OCI-LY7 (cell line): ENCODE measurements around the gene DHRS7B. TPM values are rescaled to one million over a fixed set of nuclear protein-coding genes. Genes with fewer than 3 reads are reported as not detected.

Source experiments
- BruUV-seq: library from RNA; stranded (reverse); fragments of 400-500 nt; replicated peaks from 2 replicates; lab custom pipeline; 2021; lab: Mats Ljungman, UMichigan
- CTCF ChIA-PET: fragments of 300-600 bp; sonication (Branson Sonifier 250); formaldehyde crosslinking; loops from one replicate; lab custom pipeline; 2022; ENCODE audit warnings: antibody characterized with exemption; ENCODE audit not compliant: unreplicated experiment; lab: Charles Lee
- POLR2A ChIA-PET: fragments of 300-600 bp; sonication (Branson Sonifier 250); formaldehyde crosslinking; loops from one replicate; lab custom pipeline; 2022; ENCODE audit warnings: antibody characterized with exemption; lab: Charles Lee
- DNase-seq: peaks from one replicate; pipeline ENCODE4 v3.0.0-alpha.2; 2015; ENCODE audit warnings: low spot score
- H2AFZ ChIP-seq: fragments of 200-600 bp; sonication (generic), shearing (Covaris generic); 2 replicates; pipeline ENCODE4 v1.6.1; 2014; ENCODE audit warnings: mild to moderate bottlenecking, antibody characterized with exemption, low read length, moderate library complexity
- H3K27ac ChIP-seq: fragments of 200-600 bp; sonication (generic); 2 replicates; pipeline ENCODE4 v1.5.1; 2014; ENCODE audit warnings: mixed run types, low read depth, mild to moderate bottlenecking, moderate library complexity, low read length, inconsistent platforms; ENCODE audit not compliant: poor library complexity, severe bottlenecking
- H3K36me3 ChIP-seq: fragments of 200-600 bp; sonication (generic); 2 replicates; pipeline ENCODE4 v1.6.1; 2014; ENCODE audit warnings: mild to moderate bottlenecking, antibody characterized with exemption, low read length, moderate library complexity, mixed read lengths; ENCODE audit not compliant: insufficient read depth
- H3K4me1 ChIP-seq: fragments of 200-600 bp; sonication (generic); 2 replicates; pipeline ENCODE4 v1.5.1; 2014; ENCODE audit warnings: mild to moderate bottlenecking, low read length; ENCODE audit not compliant: insufficient read depth, poor library complexity, severe bottlenecking
- H3K4me2 ChIP-seq: fragments of 200-600 bp; sonication (generic); 2 replicates; pipeline ENCODE4 v1.6.1; 2014; ENCODE audit warnings: mild to moderate bottlenecking, low read length
- H3K4me3 ChIP-seq: fragments of 200-600 bp; sonication (generic); 2 replicates; pipeline ENCODE4 v1.5.1; 2014; ENCODE audit warnings: mild to moderate bottlenecking, low read depth, low read length; ENCODE audit not compliant: poor library complexity, severe bottlenecking
- H3K79me2 ChIP-seq: fragments of 200-600 bp; sonication (generic); 2 replicates; pipeline ENCODE4 v1.6.1; 2016; ENCODE audit warnings: low read depth, mild to moderate bottlenecking, low read length, moderate library complexity, mixed read lengths; ENCODE audit not compliant: insufficient read depth
- H3K9me2 ChIP-seq: fragments of 200-600 bp; sonication (generic); 2 replicates; pipeline ENCODE4 v1.6.1; 2016; ENCODE audit warnings: mild to moderate bottlenecking, low read length, mixed read lengths; ENCODE audit not compliant: insufficient read depth
- H3K9me3 ChIP-seq: fragments of 200-600 bp; sonication (generic); 2 replicates; pipeline ENCODE4 v1.6.1; 2014; ENCODE audit warnings: mild to moderate bottlenecking, mixed run types, low read length, mixed read lengths
- H4K20me1 ChIP-seq: fragments of 200-600 bp; sonication (generic); 2 replicates; pipeline ENCODE4 v1.6.1; 2014; ENCODE audit warnings: mild to moderate bottlenecking, antibody characterized with exemption, low read length, moderate library complexity, mixed read lengths; ENCODE audit not compliant: insufficient read depth
- EZH2phosphoT487 ChIP-seq: fragments of 200-600 bp; sonication (generic); IDR thresholded peaks from 2 replicates; pipeline ENCODE4 v1.6.1; 2018; ENCODE audit warnings: low read depth, borderline replicate concordance, mild to moderate bottlenecking, mixed run types, antibody characterized with exemption, low read length, moderate library complexity, mixed read lengths
- intact Hi-C: fragments of 100-400 bp; cut with micrococcal nuclease; formaldehyde crosslinking; loops from one replicate; pipeline ENCODE4 v1.10.0; 2022; ENCODE audit not compliant: unreplicated experiment
- total RNA-seq, 2 experiments: library from RNA; depleted of rRNA in 1 of 2; stranded (reverse); fragments of >200 nt in 1 of 2; shearing (Covaris generic) in 1 of 2; gene quantifications; 2 replicates each; pipeline ENCODE4 v1.2.3, GENCODE V29; 2014 to 2022
- TF ChIP-seq, protein P1 (sequence below): fragments of 200-600 bp; sonication (generic); conservative IDR thresholded peaks from 2 replicates; pipeline ENCODE4 v1.5.1; 2014; ENCODE audit warnings: mild to moderate bottlenecking, antibody characterized with exemption, low read length, moderate library complexity, mixed read lengths

DHRS7B gene
- total RNA-seq, 2 experiments from 2014 or later, result 16.0 to 16.5 TPM

DNA sequence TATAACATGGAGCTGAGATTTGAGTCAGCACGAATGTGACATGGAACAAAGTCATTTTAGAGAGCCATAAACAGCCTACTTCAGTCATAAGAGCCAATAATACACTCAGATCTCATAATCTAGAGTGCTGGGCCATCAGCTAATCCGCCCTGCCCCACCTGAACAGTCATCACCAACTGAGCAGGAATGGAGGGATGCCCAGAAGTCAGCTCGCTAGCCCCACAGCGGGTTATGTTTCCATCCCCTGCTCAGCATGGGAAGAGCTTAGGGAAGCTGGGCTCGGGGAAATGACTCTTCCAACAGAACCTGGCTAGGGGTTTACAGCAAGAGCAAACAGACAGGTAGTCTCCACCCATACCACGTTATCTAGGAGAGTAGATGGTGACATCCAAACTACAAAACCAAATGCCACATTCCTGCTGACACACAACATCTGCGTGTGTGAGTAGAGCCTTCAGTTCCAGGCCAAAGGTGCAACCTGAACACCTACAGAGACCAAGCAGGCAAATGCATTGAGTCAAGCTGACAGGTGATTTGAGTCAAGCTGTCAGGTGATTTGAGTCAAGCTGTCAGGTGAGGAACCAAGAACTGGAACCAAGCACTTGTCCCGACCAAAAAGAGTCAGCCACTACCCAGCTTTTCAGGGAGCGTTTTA is 85.2 kb downstream of the DHRS7B start:
- intact Hi-C loops, result loop anchor here (2.0 kb wide), 1 partner anchor 75 kb away; no protein-coding TSS in a partner anchor
- CTCF ChIA-PET, result interaction anchor here (0.7 kb wide), 1 partner anchor 92 kb away, joined by 3 read pairs; no protein-coding TSS in a partner anchor
- Histone ChIP-seq H3K4me1 (peaks cover 27% of the 10 kb centered on the region), H3K4me2 (peak overlapping the region; percentile 95), H3K9me2 (no peaks in the 10 kb centered on the region), H3K4me3 (peak overlapping the region; percentile 97), H3K79me2 (peaks cover 78% of the 10 kb centered on the region), H3K36me3 (peaks cover 51% of the 10 kb centered on the region), H3K9me3 (no peaks in the 10 kb centered on the region), H3K27ac (no peak overlapping the region), H4K20me1 (peaks cover 33% of the 10 kb centered on the region), H2AFZ (no peak overlapping the region)
- no TSS peak for BruUV-seq
- DNase-seq, result no peak
- TF ChIP-seq, protein P1, sequence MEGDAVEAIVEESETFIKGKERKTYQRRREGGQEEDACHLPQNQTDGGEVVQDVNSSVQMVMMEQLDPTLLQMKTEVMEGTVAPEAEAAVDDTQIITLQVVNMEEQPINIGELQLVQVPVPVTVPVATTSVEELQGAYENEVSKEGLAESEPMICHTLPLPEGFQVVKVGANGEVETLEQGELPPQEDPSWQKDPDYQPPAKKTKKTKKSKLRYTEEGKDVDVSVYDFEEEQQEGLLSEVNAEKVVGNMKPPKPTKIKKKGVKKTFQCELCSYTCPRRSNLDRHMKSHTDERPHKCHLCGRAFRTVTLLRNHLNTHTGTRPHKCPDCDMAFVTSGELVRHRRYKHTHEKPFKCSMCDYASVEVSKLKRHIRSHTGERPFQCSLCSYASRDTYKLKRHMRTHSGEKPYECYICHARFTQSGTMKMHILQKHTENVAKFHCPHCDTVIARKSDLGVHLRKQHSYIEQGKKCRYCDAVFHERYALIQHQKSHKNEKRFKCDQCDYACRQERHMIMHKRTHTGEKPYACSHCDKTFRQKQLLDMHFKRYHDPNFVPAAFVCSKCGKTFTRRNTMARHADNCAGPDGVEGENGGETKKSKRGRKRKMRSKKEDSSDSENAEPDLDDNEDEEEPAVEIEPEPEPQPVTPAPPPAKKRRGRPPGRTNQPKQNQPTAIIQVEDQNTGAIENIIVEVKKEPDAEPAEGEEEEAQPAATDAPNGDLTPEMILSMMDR, result no peak
- TF ChIP-seq EZH2phosphoT487, result no peak
- POLR2A ChIA-PET, result interaction anchor here (0.6 to 1.3 kb wide), 5 partner anchors 11 to 479 kb away, joined by 3 to 4 read pairs (median 4); no protein-coding TSS in a partner anchor

GRCh38 chr17:21212826-21213637 is 86.3 kb downstream of the DHRS7B start:
- Histone ChIP-seq H3K4me2 (peak overlapping the region; percentile 95), H3K9me3 (no peaks in the 10 kb centered on the region), H3K36me3 (peaks cover 51% of the 10 kb centered on the region), H4K20me1 (peaks cover 32% of the 10 kb centered on the region), H3K4me3 (peak overlapping the region; percentile 97), H3K27ac (peak overlapping the region; percentile 60), H3K9me2 (no peaks in the 10 kb centered on the region), H2AFZ (no peak overlapping the region), H3K4me1 (peaks cover 27% of the 10 kb centered on the region), H3K79me2 (peaks cover 68% of the 10 kb centered on the region)
- intact Hi-C loops, result loop anchor here (2.0 kb wide), 1 partner anchor 74 kb away; no protein-coding TSS in a partner anchor
- CTCF ChIA-PET, result interaction anchor here (0.6 to 1.3 kb wide), 2 partner anchors 93 to 96 kb away, joined by 3 to 4 read pairs; no protein-coding TSS in a partner anchor
- BruUV-seq, result TSS peak; percentile 67
- no peak for DNase-seq
- no peak for TF ChIP-seq EZH2phosphoT487
- TF ChIP-seq, protein P1, result no peak
- POLR2A ChIA-PET, result interaction anchor here (0.6 to 1.3 kb wide), 8 partner anchors 12 to 478 kb away, joined by 3 to 4 read pairs (median 4); partner anchors contain the start of gene USP22
